HL-60 (cell line): ENCODE measurements around the gene SSC5D.
A peak's percentile ranks its signal among the peaks of the same experiment; 100 is the strongest.

Experiments used
- DNase-seq, 2 experiments: peaks; one replicate each; pipeline ENCODE4 v3.0.0-alpha.2; 2010 to 2020; ENCODE audit warnings: low read depth in 1 of 2, low spot score in 1 of 2
- H3K27ac ChIP-seq: fragments of 250-450 bp; sonication (Bioruptor Pico); replicated peaks from 2 replicates; pipeline ENCODE4 v1.5.1; 2020; ENCODE audit warnings: mild to moderate bottlenecking, moderate library complexity
- H3K27me3 ChIP-seq: fragments of 250-450 bp; sonication (Bioruptor Pico); 2 replicates; pipeline ENCODE4 v1.5.1; 2021; ENCODE audit warnings: mild to moderate bottlenecking, moderate library complexity; ENCODE audit not compliant: insufficient read depth, poor library complexity, severe bottlenecking
- H3K4me3 ChIP-seq: replicated peaks from 2 replicates; pipeline ENCODE4 v1.5.1; 2011; ENCODE audit warnings: mild to moderate bottlenecking, control low read depth, low read length; ENCODE audit not compliant: insufficient read depth
- CTCF ChIP-seq: IDR thresholded peaks from one replicate; pipeline ENCODE4 v1.5.1; 2011; ENCODE audit warnings: low read length, control low read depth, inconsistent platforms; ENCODE audit not compliant: insufficient read depth
- GABPA ChIP-seq: IDR thresholded peaks from 2 replicates; pipeline ENCODE4 v1.6.1; 2012; ENCODE audit warnings: low read depth
- POLR2AphosphoS5 ChIP-seq: IDR thresholded peaks from 2 replicates; pipeline ENCODE4 v1.6.1; 2012; ENCODE audit warnings: low read depth
- REST ChIP-seq: IDR thresholded peaks from 2 replicates; pipeline ENCODE4 v1.6.1; 2012; ENCODE audit warnings: low read depth; ENCODE audit not compliant: insufficient replicate concordance
- SPI1 ChIP-seq: IDR thresholded peaks from 2 replicates; pipeline ENCODE4 v1.6.1; 2012; ENCODE audit warnings: low read depth, mild to moderate bottlenecking, borderline replicate concordance

The SSC5D gene

GRCh38 chr19:55443045-55443823 is 45.0 kb upstream of the SSC5D start, which contains the start of gene SHISA7:
TSS of gene SHISA7 (minus strand) at chr19:55443300. CDS start at chr19:55442863, 437 bp downstream.
- Histone ChIP-seq H3K27ac (no peak within 1 kb of the TSS), H3K27me3 (peaks cover 34% of the 10 kb centered on the region), H3K4me3 (no peak within 1 kb of the TSS)
- peak in 1 of 2 experiments; percentile 34 for DNase-seq
- TF ChIP-seq REST = no peak
- no peak for TF ChIP-seq CTCF
- TF ChIP-seq GABPA = no peak
- no peak for TF ChIP-seq SPI1
- no peak for TF ChIP-seq POLR2AphosphoS5

- no peak for TF ChIP-seq POLR2AphosphoS5
- H3K4me3 ChIP-seq = no peak overlapping the region
- no peak overlapping the region for H3K27ac ChIP-seq
- DNase-seq = no peak
- peaks cover 34% of the 10 kb centered on the region for H3K27me3 ChIP-seq
These were observed 44.3 kb upstream of the SSC5D start for GRCh38 chr19:55443824-55444480.

GRCh38 chr19:55444646-55445045 is 43.6 kb upstream of the SSC5D start:
- no peak for DNase-seq
- no peak overlapping the region for H3K4me3 ChIP-seq
- H3K27ac ChIP-seq = no peak overlapping the region
- TF ChIP-seq SPI1 (no peak), POLR2AphosphoS5 (no peak), CTCF (no peak), REST (no peak), GABPA (no peak)
- H3K27me3 ChIP-seq = peaks cover 34% of the 10 kb centered on the region

- DNase-seq = peak in 1 of 2 experiments; percentile 77
- Histone ChIP-seq H3K4me3 (no peak overlapping the region), H3K27ac (no peak overlapping the region), H3K27me3 (peaks cover 24% of the 10 kb centered on the region)
- TF ChIP-seq REST (no peak), GABPA (no peak), POLR2AphosphoS5 (no peak), SPI1 (no peak), CTCF (no peak)
These were observed 42.2 kb upstream of the SSC5D start for GRCh38 chr19:55446060-55446459.
